ENCODE measurements around the gene AQP2.

DNA sequence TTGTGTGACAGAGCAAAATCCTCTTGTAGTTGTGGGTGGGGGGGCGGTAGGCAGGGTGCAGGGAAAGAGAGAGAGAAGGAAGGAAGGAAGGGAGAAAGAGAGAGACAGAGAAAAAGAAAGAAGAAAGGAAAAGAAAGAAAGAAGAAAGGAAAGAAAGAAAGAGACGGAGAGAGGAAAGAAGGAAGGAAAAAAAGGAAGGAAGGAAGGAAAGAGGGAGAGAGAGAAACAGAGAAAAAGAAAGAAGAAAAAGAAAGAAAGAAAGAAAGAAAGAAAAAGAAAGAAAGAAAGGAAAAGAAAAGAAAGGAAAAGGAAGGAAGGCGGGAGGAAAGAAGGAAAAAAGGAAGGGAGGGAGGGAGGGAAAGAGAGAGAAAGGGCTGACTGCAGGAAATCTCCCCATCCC lies 29.2 kb upstream of the AQP2 start:
- TF ChIP-seq, protein P1, sequence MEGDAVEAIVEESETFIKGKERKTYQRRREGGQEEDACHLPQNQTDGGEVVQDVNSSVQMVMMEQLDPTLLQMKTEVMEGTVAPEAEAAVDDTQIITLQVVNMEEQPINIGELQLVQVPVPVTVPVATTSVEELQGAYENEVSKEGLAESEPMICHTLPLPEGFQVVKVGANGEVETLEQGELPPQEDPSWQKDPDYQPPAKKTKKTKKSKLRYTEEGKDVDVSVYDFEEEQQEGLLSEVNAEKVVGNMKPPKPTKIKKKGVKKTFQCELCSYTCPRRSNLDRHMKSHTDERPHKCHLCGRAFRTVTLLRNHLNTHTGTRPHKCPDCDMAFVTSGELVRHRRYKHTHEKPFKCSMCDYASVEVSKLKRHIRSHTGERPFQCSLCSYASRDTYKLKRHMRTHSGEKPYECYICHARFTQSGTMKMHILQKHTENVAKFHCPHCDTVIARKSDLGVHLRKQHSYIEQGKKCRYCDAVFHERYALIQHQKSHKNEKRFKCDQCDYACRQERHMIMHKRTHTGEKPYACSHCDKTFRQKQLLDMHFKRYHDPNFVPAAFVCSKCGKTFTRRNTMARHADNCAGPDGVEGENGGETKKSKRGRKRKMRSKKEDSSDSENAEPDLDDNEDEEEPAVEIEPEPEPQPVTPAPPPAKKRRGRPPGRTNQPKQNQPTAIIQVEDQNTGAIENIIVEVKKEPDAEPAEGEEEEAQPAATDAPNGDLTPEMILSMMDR (IDR thresholded peaks at IDR 0.05), result no peak
- TF ChIP-seq POLR2AphosphoS5 (IDR thresholded peaks at IDR 0.05; ENCODE audit: low read depth, low read length), result no peak
- no peak for TF ChIP-seq TCF7L2 (IDR thresholded peaks at IDR 0.05; ENCODE audit: low read depth, low read length)
- TF ChIP-seq SIN3A (IDR thresholded peaks at IDR 0.05; ENCODE audit: borderline replicate concordance, insufficient read depth, low read depth, low read length), result no peak
- TF ChIP-seq, protein P2, sequence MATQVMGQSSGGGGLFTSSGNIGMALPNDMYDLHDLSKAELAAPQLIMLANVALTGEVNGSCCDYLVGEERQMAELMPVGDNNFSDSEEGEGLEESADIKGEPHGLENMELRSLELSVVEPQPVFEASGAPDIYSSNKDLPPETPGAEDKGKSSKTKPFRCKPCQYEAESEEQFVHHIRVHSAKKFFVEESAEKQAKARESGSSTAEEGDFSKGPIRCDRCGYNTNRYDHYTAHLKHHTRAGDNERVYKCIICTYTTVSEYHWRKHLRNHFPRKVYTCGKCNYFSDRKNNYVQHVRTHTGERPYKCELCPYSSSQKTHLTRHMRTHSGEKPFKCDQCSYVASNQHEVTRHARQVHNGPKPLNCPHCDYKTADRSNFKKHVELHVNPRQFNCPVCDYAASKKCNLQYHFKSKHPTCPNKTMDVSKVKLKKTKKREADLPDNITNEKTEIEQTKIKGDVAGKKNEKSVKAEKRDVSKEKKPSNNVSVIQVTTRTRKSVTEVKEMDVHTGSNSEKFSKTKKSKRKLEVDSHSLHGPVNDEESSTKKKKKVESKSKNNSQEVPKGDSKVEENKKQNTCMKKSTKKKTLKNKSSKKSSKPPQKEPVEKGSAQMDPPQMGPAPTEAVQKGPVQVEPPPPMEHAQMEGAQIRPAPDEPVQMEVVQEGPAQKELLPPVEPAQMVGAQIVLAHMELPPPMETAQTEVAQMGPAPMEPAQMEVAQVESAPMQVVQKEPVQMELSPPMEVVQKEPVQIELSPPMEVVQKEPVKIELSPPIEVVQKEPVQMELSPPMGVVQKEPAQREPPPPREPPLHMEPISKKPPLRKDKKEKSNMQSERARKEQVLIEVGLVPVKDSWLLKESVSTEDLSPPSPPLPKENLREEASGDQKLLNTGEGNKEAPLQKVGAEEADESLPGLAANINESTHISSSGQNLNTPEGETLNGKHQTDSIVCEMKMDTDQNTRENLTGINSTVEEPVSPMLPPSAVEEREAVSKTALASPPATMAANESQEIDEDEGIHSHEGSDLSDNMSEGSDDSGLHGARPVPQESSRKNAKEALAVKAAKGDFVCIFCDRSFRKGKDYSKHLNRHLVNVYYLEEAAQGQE (IDR thresholded peaks at IDR 0.05; ENCODE audit: insufficient read depth in 1 of 2, low read depth in 2 of 2, low read length in 1 of 2), result no peak

All from Panc1 (cell line).